CD14-positive monocyte (primary cell): ENCODE results near the gene TARP.
A peak's percentile ranks its signal among the peaks of the same experiment; 100 is the strongest.
"Not testable (repeated sequence)": the region's sequence is repeated elsewhere in the genome, so short reads cannot be mapped to it uniquely, and the experiment has no call there.

Source experiments
- DNase-seq, 3 donors: peaks; one replicate each; pipeline ENCODE4 v3.0.0-alpha.2; 2011 to 2022
- H2AFZ ChIP-seq: 2 replicates; pipeline ENCODE4 v1.6.0; 2012; ENCODE audit warnings: mild to moderate bottlenecking, low read depth, low read length, inconsistent platforms; ENCODE audit not compliant: insufficient read depth, poor library complexity, severe bottlenecking
- H3K27ac ChIP-seq, 2 donors: 1 replicate in 1 of 2; 2 replicates in 1 of 2; pipeline ENCODE4 v1.5.1; 2012 to 2013; ENCODE audit warnings: low read length in 2 of 2, control low read depth in 1 of 2, inconsistent platforms in 1 of 2, low read depth in 1 of 2, mild to moderate bottlenecking in 1 of 2
- H3K27me3 ChIP-seq, 2 donors: one replicate each; pipeline versions ENCODE4 v1.6.0 to v1.6.1; 2011 to 2013; ENCODE audit warnings: low read length in 2 of 2; ENCODE audit not compliant: control insufficient read depth in 2 of 2, insufficient read depth in 2 of 2
- H3K36me3 ChIP-seq, 2 donors: replicated peaks in 1 of 2; 1 replicate in 1 of 2; 2 replicates in 1 of 2; pipeline versions ENCODE4 v1.5.1 to v1.6.1; 2012 to 2013; ENCODE audit warnings: low read length in 2 of 2, control low read depth in 1 of 2, inconsistent platforms in 1 of 2, mild to moderate bottlenecking in 1 of 2; ENCODE audit not compliant: insufficient read depth in 2 of 2, control insufficient read depth in 1 of 2
- H3K4me1 ChIP-seq, 2 donors: 1 replicate in 1 of 2; 2 replicates in 1 of 2; pipeline versions ENCODE4 v1.5.1 to v1.6.1; 2012 to 2013; ENCODE audit warnings: low read length in 2 of 2, control low read depth in 1 of 2, inconsistent platforms in 1 of 2, mild to moderate bottlenecking in 1 of 2, moderate library complexity in 1 of 2; ENCODE audit not compliant: insufficient read depth in 2 of 2, control insufficient read depth in 1 of 2
- H3K4me2 ChIP-seq: replicated peaks from 2 replicates; pipeline ENCODE3; 2012; ENCODE audit warnings: low read length, moderate library complexity, mild to moderate bottlenecking; ENCODE audit not compliant: poor library complexity, severe bottlenecking; ENCODE audit errors: extremely low read depth
- H3K4me3 ChIP-seq, 3 experiments: fragments of 200-600 bp in 1 of 3; sonication (generic) in 1 of 3; replicated peaks in 1 of 3; 1 replicate in 2 of 3; 2 replicates in 1 of 3; pipeline ENCODE4 v1.5.1; 2011 to 2013; ENCODE audit warnings: low read length in 3 of 3, mild to moderate bottlenecking in 3 of 3, control low read depth in 2 of 3, low read depth in 2 of 3, inconsistent platforms in 1 of 3, moderate library complexity in 1 of 3
- H3K79me2 ChIP-seq: 2 replicates; pipeline ENCODE4 v1.6.0; 2012; ENCODE audit warnings: mild to moderate bottlenecking, control low read depth, inconsistent platforms, low read length, moderate library complexity; ENCODE audit not compliant: insufficient read depth
- H3K9ac ChIP-seq: 2 replicates; pipeline ENCODE4 v1.6.0; 2017; ENCODE audit warnings: low read length, mild to moderate bottlenecking; ENCODE audit not compliant: insufficient read depth, poor library complexity, severe bottlenecking
- H3K9me3 ChIP-seq, 2 donors: replicated peaks in 1 of 2; 1 replicate in 1 of 2; 2 replicates in 1 of 2; pipeline versions ENCODE4 v1.5.1 to v1.6.1; 2012 to 2013; ENCODE audit warnings: low read length in 2 of 2, control low read depth in 1 of 2; ENCODE audit not compliant: control insufficient read depth in 1 of 2, insufficient read depth in 1 of 2
- H4K20me1 ChIP-seq: 2 replicates; pipeline ENCODE4 v1.6.0; 2012; ENCODE audit warnings: mild to moderate bottlenecking, low read length, control low read depth, moderate library complexity; ENCODE audit not compliant: insufficient read depth
- H3K27ac Mint-ChIP-seq, 7 donors: one replicate each; pipeline ENCODE4 v1.8.0; 2020; ENCODE audit warnings: mild to moderate bottlenecking in 7 of 7, mixed read lengths in 7 of 7, moderate library complexity in 6 of 7, inconsistent platforms in 2 of 7
- H3K27me3 Mint-ChIP-seq, 3 donors: one replicate each; pipeline ENCODE4 v1.8.0; 2021 to 2022; ENCODE audit warnings: low read depth in 3 of 3, mild to moderate bottlenecking in 3 of 3, mixed read lengths in 3 of 3, moderate library complexity in 3 of 3, inconsistent platforms in 1 of 3
- H3K36me3 Mint-ChIP-seq, 2 donors: one replicate each; pipeline ENCODE4 v1.8.0; 2020; ENCODE audit warnings: mixed read lengths in 2 of 2, inconsistent platforms in 1 of 2, mild to moderate bottlenecking in 1 of 2
- H3K4me1 Mint-ChIP-seq: one replicate; pipeline ENCODE4 v1.8.0; 2020; ENCODE audit warnings: mild to moderate bottlenecking, mixed read lengths
- H3K4me3 Mint-ChIP-seq, 2 donors: one replicate each; pipeline ENCODE4 v1.8.0; 2020; ENCODE audit warnings: mild to moderate bottlenecking in 2 of 2, mixed read lengths in 2 of 2, moderate library complexity in 1 of 2
- H3K9me3 Mint-ChIP-seq, 7 donors: one replicate each; pipeline ENCODE4 v1.8.0; 2020 to 2022; ENCODE audit warnings: mixed read lengths in 7 of 7, mild to moderate bottlenecking in 6 of 7, moderate library complexity in 6 of 7, inconsistent platforms in 2 of 7
- WGBS: methylation state at CpG from one replicate; pipeline ENCODE4 v1.1.5; 2013; ENCODE audit warnings: missing lambda C conversion rate; ENCODE audit not compliant: insufficient coverage; 5-methylcytosine and 5-hydroxymethylcytosine counted together
- intact Hi-C, 2 donors: fragments of 100-400 bp; cut with micrococcal nuclease; formaldehyde crosslinking; loops; one replicate each; pipeline versions ENCODE4 v1.15.0 to v1.15.1; 2023
- TF ChIP-seq, protein P1 (sequence below): fragments of 200-600 bp; IDR thresholded peaks from one replicate; pipeline ENCODE4 v1.8.0; 2022; ENCODE audit warnings: antibody characterized with exemption, mild to moderate bottlenecking

TARP gene

DNA sequence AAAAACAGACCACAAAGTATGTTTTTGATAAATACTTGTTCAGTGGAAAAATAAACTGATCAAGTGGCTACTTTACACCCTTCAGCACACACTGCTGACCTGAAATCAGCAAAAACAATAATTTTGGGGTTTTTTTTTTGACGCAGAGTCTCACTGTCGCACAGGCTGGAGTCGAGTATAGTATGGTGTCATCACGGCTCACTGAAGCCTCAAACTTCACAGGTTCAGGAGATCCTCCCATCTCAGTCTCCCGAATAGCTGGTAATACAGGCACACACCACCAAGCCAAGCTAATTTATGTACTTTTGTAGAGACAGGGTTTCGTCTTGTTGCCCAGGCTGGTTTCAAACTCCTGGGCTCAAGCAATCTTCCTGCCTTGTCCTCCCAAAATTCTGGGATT, 30.6 kb downstream of the TARP start:
- Mint-ChIP-seq H3K4me3 (no peak overlapping the region), H3K9me3 (no peaks in the 10 kb centered on the region)

DNA sequence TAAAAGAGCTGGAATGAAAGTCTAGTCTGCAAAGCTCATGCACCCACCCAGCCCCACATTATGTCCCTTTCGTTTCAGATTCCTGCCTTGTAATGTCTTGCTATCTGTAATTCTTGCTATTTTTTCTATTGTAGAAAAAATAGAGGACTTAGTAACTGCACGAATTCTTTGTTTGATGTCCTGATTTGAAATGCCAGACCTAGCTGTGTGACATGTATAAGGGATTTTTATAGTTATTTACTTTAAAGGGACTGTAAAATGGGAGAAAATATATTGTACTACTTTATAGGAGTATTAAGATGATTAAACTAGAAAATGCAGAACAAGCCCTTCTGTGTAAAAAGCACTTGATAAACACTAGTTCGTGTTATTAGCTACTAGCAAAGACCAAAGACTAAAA, 32.4 kb downstream of the TARP start:
- H3K36me3 ChIP-seq, result peaks cover 0 to 4% of the 10 kb centered on the region in 2 donors
- intact Hi-C loops, result no loop called here
- Mint-ChIP-seq H3K9me3 (no peaks in the 10 kb centered on the region), H3K4me3 (no peak overlapping the region), H3K27me3 (no peaks in the 10 kb centered on the region), H3K36me3 (peaks cover 7 to 10% of the 10 kb centered on the region in 2 donors), H3K27ac (peak overlapping the region in 1 of 7 donors; percentile 41), H3K4me1 (peaks cover 19% of the 10 kb centered on the region)
- H3K4me3 ChIP-seq, result no peak overlapping the region
- DNase-seq, result no peak
- no peaks in the 10 kb centered on the region for H3K9me3 ChIP-seq
- no peak overlapping the region for H3K4me2 ChIP-seq
- no peak overlapping the region for H3K9ac ChIP-seq
- TF ChIP-seq, protein P1, sequence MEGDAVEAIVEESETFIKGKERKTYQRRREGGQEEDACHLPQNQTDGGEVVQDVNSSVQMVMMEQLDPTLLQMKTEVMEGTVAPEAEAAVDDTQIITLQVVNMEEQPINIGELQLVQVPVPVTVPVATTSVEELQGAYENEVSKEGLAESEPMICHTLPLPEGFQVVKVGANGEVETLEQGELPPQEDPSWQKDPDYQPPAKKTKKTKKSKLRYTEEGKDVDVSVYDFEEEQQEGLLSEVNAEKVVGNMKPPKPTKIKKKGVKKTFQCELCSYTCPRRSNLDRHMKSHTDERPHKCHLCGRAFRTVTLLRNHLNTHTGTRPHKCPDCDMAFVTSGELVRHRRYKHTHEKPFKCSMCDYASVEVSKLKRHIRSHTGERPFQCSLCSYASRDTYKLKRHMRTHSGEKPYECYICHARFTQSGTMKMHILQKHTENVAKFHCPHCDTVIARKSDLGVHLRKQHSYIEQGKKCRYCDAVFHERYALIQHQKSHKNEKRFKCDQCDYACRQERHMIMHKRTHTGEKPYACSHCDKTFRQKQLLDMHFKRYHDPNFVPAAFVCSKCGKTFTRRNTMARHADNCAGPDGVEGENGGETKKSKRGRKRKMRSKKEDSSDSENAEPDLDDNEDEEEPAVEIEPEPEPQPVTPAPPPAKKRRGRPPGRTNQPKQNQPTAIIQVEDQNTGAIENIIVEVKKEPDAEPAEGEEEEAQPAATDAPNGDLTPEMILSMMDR, result no peak
- no peaks in the 10 kb centered on the region for H3K79me2 ChIP-seq
- no CpG with 5 or more reads among the region's 3 CpGs for WGBS
- no peak overlapping the region for H3K27ac ChIP-seq
- H3K4me1 ChIP-seq, result peaks cover 3 to 16% of the 10 kb centered on the region in 2 donors
- H3K27me3 ChIP-seq, result no peaks in the 10 kb centered on the region
- H2AFZ ChIP-seq, result no peak overlapping the region
- no peaks in the 10 kb centered on the region for H4K20me1 ChIP-seq

More for the DNA sequence above, 30.6 kb downstream of the TARP start:
- TF ChIP-seq, protein P1, result no peak
- no peaks in the 10 kb centered on the region for H3K9me3 ChIP-seq
- H3K4me2 ChIP-seq, result no peak overlapping the region
- peak overlapping the region in 1 of 2 donors; percentile 69 for H3K27ac ChIP-seq
- H3K9ac ChIP-seq, result no peak overlapping the region
- H3K4me3 ChIP-seq, result no peak overlapping the region
- Mint-ChIP-seq H3K27me3 (no peaks in the 10 kb centered on the region), H3K36me3 (peaks cover 7 to 10% of the 10 kb centered on the region in 2 donors), H3K4me1 (peaks cover 11% of the 10 kb centered on the region), H3K27ac (peak overlapping the region in 4 of 7 donors; percentile 77 to 88 (median 80))
- DNase-seq, result no peak
- H4K20me1 ChIP-seq, result no peaks in the 10 kb centered on the region
- H3K4me1 ChIP-seq, result peaks cover 3 to 6% of the 10 kb centered on the region in 2 donors
- H3K27me3 ChIP-seq, result no peaks in the 10 kb centered on the region
- H3K36me3 ChIP-seq, result peaks cover 0 to 4% of the 10 kb centered on the region in 2 donors
- no CpG with 5 or more reads among the region's 6 CpGs for WGBS
- H3K79me2 ChIP-seq, result no peaks in the 10 kb centered on the region
- no peak overlapping the region for H2AFZ ChIP-seq
- intact Hi-C loops, result no loop called here

DNA sequence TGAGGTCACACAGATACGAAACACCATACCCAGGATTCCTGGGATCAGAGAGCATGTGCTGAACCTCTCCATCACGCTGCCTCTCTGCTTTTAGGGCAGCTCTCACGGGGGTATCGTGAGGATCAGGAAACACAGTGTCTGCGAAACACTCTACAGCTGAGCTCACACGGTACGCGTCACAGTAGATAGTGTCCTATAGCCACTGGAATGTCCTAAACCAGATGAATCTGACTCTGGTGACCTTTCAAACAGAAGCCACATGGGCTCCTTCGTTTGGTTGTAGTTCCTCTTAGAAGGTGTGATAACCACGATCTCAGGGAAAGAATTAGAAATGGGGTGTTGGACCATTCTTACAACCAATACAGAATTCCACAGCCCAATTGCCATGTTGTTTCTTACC, 34.3 kb downstream of the TARP start:
- H3K27me3 ChIP-seq, H3K4me2 ChIP-seq, H3K9ac ChIP-seq, H4K20me1 ChIP-seq, H3K36me3 ChIP-seq, intact Hi-C loops, H3K9me3 ChIP-seq, DNase-seq, H3K27ac ChIP-seq, H3K4me3 Mint-ChIP-seq, H3K36me3 Mint-ChIP-seq, H3K27ac Mint-ChIP-seq, H2AFZ ChIP-seq, H3K4me3 ChIP-seq, H3K9me3 Mint-ChIP-seq, H3K79me2 ChIP-seq, H3K27me3 Mint-ChIP-seq: not testable (repeated sequence)
- H3K4me1 ChIP-seq, result peaks cover 3 to 20% of the 10 kb centered on the region in 2 donors
- H3K4me1 Mint-ChIP-seq, result peaks cover 25% of the 10 kb centered on the region
- WGBS, result 100% methylated on average over 2 of the region's 10 CpGs
